Measurements from ENCODE around the gene LAMA3.

GRCh38 chr18:23684515-23685197 is 4.6 kb upstream of the LAMA3 start:
- TF ChIP-seq POLR2A (IDR thresholded peaks at IDR 0.05) = no peak
- TF ChIP-seq CTCF (IDR thresholded peaks at IDR 0.05) = no peak

Data from Peyer's patch (tissue), 4 donors.